ENCODE data around the gene CTRB2.
"Not testable (repeated sequence)": the region's sequence is repeated elsewhere in the genome, so short reads cannot be mapped to it uniquely, and the experiment has no call there.

DNA sequence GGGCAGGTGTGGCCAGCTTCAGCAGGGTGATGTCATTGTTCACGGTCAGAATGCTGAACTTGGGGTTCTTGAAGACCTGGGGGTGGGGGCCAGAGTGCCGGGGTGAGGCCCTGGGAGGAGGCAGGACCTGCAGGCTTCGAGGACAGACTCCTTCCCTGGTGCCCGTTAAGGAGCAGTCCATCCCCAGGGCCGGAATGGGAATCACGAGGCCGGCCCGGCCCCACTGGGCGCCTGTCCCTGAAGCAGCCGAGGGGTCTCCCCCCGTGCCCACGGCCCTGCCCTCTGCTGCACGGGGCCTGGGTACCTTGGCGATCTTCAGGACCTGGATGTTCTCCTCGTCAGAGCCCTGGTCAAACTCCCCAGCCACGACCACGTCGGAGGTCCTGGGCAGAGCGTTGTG is 1.5 kb downstream of the CTRB2 start:
- TF ChIP-seq, protein P1, sequence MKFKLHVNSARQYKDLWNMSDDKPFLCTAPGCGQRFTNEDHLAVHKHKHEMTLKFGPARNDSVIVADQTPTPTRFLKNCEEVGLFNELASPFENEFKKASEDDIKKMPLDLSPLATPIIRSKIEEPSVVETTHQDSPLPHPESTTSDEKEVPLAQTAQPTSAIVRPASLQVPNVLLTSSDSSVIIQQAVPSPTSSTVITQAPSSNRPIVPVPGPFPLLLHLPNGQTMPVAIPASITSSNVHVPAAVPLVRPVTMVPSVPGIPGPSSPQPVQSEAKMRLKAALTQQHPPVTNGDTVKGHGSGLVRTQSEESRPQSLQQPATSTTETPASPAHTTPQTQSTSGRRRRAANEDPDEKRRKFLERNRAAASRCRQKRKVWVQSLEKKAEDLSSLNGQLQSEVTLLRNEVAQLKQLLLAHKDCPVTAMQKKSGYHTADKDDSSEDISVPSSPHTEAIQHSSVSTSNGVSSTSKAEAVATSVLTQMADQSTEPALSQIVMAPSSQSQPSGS (tag by site-specific recombination; IDR thresholded peaks at IDR 0.05; ENCODE audit: low read depth): not testable (repeated sequence)
- TF ChIP-seq, protein P2, sequence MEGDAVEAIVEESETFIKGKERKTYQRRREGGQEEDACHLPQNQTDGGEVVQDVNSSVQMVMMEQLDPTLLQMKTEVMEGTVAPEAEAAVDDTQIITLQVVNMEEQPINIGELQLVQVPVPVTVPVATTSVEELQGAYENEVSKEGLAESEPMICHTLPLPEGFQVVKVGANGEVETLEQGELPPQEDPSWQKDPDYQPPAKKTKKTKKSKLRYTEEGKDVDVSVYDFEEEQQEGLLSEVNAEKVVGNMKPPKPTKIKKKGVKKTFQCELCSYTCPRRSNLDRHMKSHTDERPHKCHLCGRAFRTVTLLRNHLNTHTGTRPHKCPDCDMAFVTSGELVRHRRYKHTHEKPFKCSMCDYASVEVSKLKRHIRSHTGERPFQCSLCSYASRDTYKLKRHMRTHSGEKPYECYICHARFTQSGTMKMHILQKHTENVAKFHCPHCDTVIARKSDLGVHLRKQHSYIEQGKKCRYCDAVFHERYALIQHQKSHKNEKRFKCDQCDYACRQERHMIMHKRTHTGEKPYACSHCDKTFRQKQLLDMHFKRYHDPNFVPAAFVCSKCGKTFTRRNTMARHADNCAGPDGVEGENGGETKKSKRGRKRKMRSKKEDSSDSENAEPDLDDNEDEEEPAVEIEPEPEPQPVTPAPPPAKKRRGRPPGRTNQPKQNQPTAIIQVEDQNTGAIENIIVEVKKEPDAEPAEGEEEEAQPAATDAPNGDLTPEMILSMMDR (tag by site-specific recombination; IDR thresholded peaks at IDR 0.05): not testable (repeated sequence)
- TF ChIP-seq, protein P3, sequence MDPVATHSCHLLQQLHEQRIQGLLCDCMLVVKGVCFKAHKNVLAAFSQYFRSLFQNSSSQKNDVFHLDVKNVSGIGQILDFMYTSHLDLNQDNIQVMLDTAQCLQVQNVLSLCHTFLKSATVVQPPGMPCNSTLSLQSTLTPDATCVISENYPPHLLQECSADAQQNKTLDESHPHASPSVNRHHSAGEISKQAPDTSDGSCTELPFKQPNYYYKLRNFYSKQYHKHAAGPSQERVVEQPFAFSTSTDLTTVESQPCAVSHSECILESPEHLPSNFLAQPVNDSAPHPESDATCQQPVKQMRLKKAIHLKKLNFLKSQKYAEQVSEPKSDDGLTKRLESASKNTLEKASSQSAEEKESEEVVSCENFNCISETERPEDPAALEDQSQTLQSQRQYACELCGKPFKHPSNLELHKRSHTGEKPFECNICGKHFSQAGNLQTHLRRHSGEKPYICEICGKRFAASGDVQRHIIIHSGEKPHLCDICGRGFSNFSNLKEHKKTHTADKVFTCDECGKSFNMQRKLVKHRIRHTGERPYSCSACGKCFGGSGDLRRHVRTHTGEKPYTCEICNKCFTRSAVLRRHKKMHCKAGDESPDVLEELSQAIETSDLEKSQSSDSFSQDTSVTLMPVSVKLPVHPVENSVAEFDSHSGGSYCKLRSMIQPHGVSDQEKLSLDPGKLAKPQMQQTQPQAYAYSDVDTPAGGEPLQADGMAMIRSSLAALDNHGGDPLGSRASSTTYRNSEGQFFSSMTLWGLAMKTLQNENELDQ (tag by site-specific recombination; IDR thresholded peaks at IDR 0.05; ENCODE audit: low read depth): not testable (repeated sequence)
- TF ChIP-seq, protein P4, sequence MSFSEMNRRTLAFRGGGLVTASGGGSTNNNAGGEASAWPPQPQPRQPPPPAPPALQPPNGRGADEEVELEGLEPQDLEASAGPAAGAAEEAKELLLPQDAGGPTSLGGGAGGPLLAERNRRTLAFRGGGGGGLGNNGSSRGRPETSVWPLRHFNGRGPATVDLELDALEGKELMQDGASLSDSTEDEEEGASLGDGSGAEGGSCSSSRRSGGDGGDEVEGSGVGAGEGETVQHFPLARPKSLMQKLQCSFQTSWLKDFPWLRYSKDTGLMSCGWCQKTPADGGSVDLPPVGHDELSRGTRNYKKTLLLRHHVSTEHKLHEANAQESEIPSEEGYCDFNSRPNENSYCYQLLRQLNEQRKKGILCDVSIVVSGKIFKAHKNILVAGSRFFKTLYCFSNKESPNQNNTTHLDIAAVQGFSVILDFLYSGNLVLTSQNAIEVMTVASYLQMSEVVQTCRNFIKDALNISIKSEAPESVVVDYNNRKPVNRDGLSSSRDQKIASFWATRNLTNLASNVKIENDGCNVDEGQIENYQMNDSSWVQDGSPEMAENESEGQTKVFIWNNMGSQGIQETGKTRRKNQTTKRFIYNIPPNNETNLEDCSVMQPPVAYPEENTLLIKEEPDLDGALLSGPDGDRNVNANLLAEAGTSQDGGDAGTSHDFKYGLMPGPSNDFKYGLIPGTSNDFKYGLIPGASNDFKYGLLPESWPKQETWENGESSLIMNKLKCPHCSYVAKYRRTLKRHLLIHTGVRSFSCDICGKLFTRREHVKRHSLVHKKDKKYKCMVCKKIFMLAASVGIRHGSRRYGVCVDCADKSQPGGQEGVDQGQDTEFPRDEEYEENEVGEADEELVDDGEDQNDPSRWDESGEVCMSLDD (tag by site-specific recombination; IDR thresholded peaks at IDR 0.05): not testable (repeated sequence)
- TF ChIP-seq, protein P5, sequence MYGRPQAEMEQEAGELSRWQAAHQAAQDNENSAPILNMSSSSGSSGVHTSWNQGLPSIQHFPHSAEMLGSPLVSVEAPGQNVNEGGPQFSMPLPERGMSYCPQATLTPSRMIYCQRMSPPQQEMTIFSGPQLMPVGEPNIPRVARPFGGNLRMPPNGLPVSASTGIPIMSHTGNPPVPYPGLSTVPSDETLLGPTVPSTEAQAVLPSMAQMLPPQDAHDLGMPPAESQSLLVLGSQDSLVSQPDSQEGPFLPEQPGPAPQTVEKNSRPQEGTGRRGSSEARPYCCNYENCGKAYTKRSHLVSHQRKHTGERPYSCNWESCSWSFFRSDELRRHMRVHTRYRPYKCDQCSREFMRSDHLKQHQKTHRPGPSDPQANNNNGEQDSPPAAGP (tag by site-specific recombination; IDR thresholded peaks at IDR 0.05): not testable (repeated sequence)
- not testable (repeated sequence) for TF ChIP-seq ZNF169 (tag by site-specific recombination; IDR thresholded peaks at IDR 0.05); ZNF239 (tag by site-specific recombination; IDR thresholded peaks at IDR 0.05); ZNF302 (tag by site-specific recombination; IDR thresholded peaks at IDR 0.05; ENCODE audit: low read depth); ZNF174 (tag by site-specific recombination; IDR thresholded peaks at IDR 0.05); KLF9 (tag by site-specific recombination; IDR thresholded peaks at IDR 0.05; ENCODE audit: low read depth); ZNF311 (tag by site-specific recombination; IDR thresholded peaks at IDR 0.05; ENCODE audit: borderline replicate concordance)

All from HEK293 (cell line).